ENCODE data around the gene CDC14A.

GRCh38 chr1:100322436-100323211 is 29.7 kb upstream of the CDC14A start:
- TF ChIP-seq CTCF (IDR thresholded peaks at IDR 0.05; ENCODE audit: low read length) (no peak), EZH2 (IDR thresholded peaks at IDR 0.05; ENCODE audit: borderline replicate concordance, low read length) (no peak)
